ENCODE results near the gene DZIP1L.
"Not testable (repeated sequence)": the region's sequence is repeated elsewhere in the genome, so short reads cannot be mapped to it uniquely, and the experiment has no call there.

Gene DZIP1L

DNA sequence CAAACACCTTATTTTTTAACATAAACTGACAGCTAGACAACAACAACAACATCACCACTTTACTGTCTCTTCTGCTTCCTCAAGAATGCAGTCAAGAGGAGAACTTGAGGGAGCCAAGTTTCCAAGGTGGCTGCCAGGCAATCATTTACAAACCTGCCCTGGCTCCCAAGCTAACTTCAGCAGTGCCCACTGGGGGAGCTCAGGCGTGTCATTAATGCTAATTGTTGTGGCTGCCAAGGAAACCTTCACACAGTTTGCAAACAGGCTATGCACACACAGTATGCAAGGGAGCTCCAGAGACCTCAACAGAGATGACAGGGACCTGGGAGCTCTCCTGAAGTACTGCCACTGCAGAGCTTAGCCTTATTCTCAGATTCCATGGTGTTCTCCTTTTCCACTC, 2.1 kb downstream of the DZIP1L start:
- DNase-seq (ENCODE audit: low spot score), result peak; percentile 49

DNA sequence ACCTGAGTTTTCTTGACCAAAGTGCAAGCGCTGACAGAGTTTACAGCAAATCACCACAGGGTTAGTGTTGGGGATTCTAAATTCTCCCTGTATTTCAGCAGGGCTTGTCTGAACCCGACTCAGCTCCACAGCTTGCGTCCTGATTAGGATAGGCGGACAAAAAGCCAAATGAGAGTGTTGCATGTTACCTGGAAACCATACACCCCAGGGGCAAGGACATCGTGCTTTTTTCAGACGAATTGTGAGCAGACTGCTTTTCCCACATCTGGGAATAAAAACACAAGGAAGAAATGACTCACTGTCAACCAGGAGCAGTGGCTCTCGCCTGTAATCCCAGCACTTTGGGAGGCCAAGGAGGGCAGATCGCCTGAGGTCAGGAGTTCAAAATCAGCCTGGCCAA, 3.0 kb downstream of the DZIP1L start:
- no peak for DNase-seq (ENCODE audit: low spot score)

- DNase-seq (ENCODE audit: low spot score), result no peak
Observed at GRCh38 chr3:138105598-138105997, 9.8 kb downstream of the DZIP1L start.

GRCh38 chr3:138103466-138103865, 11.9 kb downstream of the DZIP1L start:
- DNase-seq (ENCODE audit: low spot score), result no peak

DNA sequence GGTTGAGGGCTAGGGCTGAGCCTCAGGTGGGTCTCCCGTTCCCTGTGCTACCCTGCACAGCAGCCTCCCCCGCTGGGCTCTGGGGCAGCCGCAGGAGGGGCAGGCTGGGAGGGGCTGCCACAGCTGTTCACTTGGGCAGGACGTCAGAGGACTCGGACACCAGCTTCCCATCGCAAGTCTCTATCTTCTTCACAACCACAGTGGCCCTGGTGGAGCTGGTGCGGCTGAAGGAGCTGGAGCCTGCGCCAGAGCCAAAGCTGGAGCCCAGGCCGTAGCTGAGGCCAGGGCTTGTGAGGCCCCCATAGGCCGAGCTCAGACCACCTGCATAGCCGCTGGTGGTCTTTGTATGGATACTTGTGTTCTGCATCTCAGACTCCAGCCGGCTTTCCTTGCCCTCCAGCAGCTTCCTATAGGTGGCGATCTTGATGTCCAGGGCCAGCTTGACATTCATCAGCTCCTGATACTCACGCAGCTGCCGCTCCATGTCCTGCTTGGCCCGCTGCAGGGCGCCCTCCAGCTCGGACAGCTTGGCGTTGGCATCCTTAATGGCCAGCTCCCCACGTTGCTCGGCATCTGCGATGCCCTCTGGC, 14.0 kb downstream of the DZIP1L start:
- not testable (repeated sequence) for DNase-seq (ENCODE audit: low spot score)

- no peak for DNase-seq (ENCODE audit: low spot score)
Observed at GRCh38 chr3:138099417-138099816, 16.0 kb downstream of the DZIP1L start.

DNA sequence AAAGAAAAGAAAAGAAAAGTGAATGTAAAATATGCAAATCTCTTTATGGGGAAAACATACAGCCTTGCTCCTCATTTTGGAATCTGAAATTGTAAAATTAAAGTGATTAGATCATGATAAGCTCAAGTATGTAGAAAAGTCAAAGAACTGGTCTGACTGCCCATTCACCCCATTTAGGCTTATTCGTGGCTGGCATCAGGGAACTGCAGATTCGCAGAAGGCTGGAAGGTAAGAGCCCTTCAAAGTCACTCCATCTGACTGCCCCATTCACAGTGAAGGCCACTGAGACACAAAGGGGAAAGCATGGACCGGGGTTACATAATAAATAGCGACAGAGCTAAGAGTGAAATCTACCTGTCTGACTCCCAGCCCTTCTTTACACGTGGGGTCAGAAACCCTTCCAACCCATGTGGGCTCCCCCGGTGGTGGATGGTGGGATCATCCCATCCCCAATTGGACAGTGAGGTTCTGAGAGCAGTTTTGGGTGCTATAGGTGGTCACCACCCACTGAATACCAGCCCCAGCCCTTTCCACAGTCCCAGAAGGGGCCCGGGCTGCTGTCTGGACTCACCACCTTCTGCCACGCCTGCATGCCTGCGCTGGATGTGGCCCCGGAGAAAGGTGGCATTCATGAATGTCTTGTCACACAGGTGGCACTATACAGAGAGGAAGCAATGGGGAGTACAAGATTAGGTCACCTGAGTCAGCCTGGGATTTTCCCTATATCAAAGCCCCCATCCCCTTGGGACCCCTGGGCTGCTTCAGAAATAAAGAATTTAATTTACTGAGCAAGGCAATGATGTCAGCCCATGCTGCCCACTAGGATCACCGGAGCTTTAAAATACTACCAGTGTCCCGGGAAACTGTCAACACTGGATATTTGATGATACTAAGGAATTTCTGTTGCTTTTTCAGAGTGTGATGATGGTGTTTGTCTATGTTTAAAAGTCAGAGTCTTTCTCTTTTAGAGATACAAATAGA, 17.9 kb downstream of the DZIP1L start:
- peak; percentile 60 for DNase-seq (ENCODE audit: low spot score)

DNA sequence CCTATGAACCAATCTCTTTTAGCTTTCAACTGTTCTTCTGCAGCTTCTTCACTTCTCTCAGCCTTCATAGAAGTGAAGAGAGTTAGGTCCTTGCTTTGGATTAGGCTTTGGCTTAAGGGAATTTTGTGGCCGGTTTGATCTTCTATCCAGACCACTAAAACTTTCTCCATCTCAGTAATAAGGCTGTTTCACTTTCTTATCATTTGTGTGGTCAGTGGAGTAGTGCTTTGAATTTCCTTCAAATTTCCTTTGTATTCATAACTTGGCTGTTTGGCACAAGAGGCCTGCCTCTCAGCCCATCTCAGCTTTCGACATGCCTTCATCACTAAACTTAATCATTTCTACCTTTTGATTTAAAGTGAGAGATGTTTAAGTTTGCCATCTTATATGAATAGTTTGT, 21.7 kb downstream of the DZIP1L start:
- DNase-seq (ENCODE audit: low spot score), result no peak

GRCh38 chr3:138092023-138092422, 23.4 kb downstream of the DZIP1L start:
- DNase-seq (ENCODE audit: low spot score), result no peak

DNA sequence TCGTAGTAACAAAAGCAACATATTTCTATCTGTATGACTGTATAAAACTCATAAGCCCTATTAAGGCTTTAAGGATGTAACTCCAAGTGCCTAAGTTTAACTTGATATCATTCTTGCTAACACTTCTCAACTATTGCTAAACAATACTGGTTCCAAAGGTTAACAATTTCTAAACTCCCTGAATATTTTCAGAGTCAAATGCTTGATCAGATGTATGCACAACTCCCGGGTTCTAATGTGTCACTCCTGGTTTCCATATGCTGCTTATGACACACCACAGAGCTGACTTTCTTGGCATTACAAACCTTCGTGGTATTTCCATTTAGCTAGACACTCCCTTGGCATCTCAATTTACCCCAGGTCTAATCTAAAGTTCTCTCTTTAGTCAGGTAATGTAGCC, 26.3 kb downstream of the DZIP1L start:
- DNase-seq (ENCODE audit: low spot score), result no peak

- not testable (repeated sequence) for DNase-seq (ENCODE audit: low spot score)
Observed at GRCh38 chr3:138085745-138086144, 29.7 kb downstream of the DZIP1L start.

- no peak for DNase-seq (ENCODE audit: low spot score)
Observed at GRCh38 chr3:138084196-138084595, 31.2 kb downstream of the DZIP1L start.

GRCh38 chr3:138082992-138083386, 32.4 kb downstream of the DZIP1L start:
- no peak for DNase-seq (ENCODE audit: low spot score)

DNA sequence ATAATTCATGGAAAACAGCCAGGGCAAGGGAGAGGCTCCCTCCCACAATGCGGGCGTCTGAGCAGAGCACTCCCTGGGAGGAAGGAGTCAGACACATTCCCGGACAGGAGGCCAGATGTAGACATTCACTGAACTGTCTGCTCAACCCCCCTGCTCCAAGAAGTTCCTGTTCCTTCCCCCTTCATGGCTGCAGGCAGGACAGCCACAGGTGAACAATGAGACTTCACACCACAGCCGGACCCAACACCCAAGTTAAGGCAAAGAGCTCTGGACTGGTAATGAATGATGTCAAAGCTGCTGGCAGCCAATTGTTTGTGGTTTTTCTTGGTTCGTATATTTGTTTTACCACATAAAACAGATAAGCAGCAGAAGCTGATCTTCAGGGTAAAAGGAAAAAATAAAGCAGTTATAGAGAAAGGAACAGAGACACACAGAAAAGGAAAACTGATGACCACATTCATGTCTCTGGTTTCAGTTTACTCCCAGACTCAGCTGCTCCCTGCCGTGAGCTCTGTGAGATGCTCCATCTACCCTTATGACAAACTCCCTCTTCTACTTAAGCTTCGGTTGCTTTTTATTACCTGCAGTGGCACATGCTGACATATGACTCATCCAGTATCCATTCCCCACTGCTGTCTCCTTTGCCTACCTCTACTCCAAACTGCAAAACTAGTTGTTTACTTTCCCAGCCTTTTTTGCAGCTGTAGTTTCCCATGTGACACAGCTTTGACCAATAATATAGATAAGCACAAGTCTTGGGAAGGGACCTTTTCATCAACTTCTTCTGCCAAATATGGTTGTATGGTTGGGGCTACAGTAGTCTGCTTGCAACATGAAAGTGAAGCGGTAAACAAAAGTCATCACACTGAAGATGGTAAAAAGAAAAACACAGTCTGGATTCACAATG, 33.1 kb downstream of the DZIP1L start:
- no peak for DNase-seq (ENCODE audit: low spot score)

DNA sequence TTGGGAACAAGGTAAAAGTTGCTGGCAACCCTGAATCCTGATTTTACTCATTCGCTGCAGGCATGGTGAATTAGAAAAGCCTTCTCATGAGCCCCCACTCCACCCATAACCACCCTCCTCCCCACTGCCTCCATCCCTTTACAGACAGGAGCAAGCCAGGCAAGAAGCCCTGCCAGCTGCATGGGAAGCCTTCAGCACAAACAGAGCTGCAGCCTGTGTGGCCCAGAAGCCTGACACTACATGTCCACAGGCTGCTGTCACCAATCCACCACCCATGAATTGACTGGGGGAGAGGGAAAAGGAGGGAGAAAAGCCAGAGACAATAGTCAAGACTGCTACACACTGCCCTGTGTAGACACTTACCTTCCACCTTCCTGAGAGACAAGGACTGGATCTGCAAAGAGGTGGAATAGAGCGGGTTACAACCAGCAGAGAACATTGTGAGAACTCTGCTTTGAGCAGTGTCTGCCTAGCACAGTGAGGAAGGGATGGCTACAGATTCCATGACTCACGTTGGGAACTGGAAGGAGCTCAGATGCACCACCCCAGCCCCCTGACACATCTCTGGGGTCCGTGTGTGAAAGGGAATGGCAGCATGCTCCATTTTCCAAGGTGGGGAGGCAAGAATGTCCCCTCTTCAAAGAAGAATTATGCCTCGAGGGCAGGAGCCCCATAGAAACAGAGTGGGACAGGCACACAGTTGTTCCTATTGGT, 33.9 kb downstream of the DZIP1L start:
- no peak for DNase-seq (ENCODE audit: low spot score)

- no peak for DNase-seq (ENCODE audit: low spot score)
Observed at GRCh38 chr3:138079901-138080300, 35.5 kb downstream of the DZIP1L start.

GRCh38 chr3:138078901-138079344, 36.5 kb downstream of the DZIP1L start:
- DNase-seq (ENCODE audit: low spot score), result no peak

DNA sequence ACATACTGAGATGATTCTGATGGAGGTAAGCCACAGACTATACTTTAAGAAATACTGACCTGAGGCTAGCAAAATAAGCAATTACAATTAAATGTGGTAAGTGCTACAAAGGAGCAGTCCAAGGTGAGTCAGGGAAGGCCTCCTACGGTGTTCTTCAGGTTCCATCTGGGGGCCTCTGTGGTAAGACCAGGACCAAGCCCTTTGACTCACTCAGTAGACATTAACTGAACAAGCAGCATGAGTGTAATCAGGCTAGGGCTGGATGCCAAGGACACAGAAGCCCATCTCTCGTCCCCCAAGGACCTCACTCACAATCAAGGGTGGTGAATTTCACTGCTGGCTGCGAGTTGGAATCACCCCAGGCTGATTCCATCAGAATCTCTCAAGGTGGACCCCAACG, 37.3 kb downstream of the DZIP1L start:
- DNase-seq (ENCODE audit: low spot score), result no peak

DNA sequence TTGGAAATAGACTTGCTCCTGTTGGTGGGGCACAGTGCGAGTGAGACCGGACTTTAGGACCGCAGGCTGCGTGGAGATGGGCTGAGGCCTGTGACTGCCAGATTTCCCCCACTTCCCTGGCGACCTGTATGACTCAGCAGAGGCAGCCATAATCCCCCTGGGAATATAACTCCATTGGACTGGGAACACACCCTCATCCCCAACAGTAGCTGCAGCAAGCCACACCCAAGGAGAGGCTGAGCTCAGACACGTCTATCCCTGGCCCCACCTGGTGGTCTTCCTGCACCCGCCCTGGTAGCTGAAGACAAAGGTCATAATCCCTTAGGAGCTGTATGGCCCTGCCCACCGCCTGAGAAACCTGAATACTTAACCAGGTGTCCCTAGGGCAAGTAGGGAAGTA, 42.6 kb downstream of the DZIP1L start:
- no peak for DNase-seq (ENCODE audit: low spot score)

GRCh38 chr3:138070006-138070405, 45.4 kb downstream of the DZIP1L start:
- DNase-seq (ENCODE audit: low spot score), result no peak

DNA sequence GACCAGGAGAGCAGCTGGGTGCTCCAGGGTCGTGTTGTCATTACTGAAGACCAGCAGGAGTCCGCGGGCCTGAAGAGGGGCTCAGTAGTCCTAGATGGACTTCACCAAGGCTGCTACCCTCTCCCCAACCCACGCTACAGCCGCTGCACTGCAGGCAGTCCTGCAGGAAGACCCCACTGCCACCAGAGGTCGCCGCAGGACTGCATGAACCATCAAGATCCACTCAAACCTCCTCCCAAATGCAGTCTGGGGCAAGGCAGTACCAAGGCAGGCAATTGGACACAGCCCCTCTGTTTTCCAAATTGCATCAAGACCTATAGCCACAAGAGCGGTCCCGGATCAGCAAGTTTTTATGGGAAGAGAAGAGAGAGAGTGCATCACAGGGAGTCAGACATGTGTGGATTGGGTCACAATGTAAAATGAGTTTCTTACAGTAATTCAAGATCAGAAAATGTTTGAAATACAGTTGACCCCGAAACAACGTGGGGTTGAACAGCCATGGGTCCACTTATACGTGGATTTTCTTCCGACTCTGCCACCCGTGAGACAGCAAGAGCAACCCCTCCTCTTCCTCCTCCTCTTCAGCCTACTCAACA, 46.7 kb downstream of the DZIP1L start:
- peak; percentile 91 for DNase-seq (ENCODE audit: low spot score)
